NCI-H146 treated with DMSO at 0.1 percent for 48 hours (cell line): ENCODE data around the gene SLC25A5.
A peak's percentile ranks its signal among the peaks of the same experiment; 100 is the strongest.
"Not testable (repeated sequence)": the region's sequence is repeated elsewhere in the genome, so short reads cannot be mapped to it uniquely, and the experiment has no call there.

Experiments used
- DNase-seq: peaks from one replicate; lab custom pipeline; 2025; ENCODE audit not compliant: unreplicated experiment; lab: John Stamatoyannopoulos, UW

SLC25A5 gene

DNA sequence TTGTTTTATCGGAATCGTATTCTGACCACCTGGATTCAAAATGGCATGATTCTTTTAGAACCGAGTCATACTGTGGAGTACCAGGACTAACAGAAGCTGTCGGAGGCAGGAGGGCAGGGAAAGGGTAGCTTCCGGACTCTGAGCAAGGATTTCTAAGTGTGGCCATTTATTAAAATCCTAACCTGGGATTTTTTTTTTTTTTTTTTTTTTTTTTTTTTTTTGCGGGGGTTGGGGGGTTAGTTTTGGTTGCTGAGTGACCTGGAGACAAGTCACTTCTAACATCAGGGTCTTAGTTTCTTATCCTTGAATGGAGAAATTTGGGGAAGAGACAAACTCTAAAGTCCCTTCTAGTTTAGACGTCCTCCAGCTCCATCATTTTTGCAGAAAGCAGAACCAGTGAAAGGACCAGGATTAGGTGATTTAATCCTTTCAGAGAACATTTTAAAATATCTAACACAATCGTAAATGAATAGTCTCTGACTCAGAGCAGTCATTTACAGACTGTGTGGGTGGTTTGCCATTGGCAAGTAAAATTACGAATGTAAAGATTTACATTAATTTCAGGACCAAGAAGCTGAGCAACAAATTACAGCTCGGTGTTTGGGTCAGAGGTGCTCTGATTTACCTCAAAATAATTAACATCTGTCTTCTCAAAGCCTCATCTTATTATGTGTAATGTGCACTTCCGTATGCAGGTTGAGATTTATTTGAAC, 7.3 kb downstream of the SLC25A5 start:
- DNase-seq: no peak

GRCh38 chrX:119477812-119478232, 9.6 kb downstream of the SLC25A5 start:
- no peak for DNase-seq

DNA sequence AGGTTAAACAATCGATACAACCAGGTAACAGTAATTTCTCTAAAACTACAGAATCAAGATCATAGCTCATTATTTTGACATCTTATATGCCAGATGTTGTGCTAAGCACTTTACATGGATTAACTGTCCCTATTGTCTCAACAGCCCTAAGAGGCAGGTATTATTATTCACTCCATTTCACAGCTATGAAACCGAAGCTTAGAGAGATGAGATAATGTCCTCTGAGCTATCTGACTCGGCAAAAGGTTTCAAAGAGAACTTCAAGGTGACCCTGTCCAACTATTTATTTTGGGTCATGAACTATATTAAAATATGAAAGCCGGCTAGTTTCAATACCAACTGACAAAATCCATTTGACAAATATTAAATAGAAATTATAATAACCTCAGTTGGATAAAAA, 10.3 kb downstream of the SLC25A5 start:
- DNase-seq: no peak

- no peak for DNase-seq
Measured at GRCh38 chrX:119479845-119480244, 11.6 kb downstream of the SLC25A5 start.

DNA sequence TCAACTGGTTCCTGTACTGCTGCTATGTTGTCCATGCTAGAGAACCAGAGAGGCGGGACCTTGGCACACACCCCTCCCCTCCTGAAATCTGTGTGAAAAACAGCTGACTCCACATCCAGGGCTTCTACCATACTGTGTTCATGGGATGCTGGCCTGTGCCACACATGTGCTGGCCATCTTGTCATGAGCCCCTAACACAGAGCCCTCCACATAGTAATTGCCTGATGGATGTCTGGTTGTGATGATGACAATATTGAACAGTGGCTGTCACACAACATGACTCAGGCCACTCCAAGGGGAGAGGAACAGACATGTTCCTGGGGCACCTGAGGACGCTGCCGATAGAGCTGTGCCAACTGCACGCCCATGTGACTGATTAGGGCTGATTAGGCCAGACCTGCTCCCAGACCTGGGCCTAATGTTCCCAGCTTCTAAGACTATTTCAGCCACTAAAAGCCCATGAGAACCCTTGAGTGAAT, 13.1 kb downstream of the SLC25A5 start:
- DNase-seq: no peak

DNA sequence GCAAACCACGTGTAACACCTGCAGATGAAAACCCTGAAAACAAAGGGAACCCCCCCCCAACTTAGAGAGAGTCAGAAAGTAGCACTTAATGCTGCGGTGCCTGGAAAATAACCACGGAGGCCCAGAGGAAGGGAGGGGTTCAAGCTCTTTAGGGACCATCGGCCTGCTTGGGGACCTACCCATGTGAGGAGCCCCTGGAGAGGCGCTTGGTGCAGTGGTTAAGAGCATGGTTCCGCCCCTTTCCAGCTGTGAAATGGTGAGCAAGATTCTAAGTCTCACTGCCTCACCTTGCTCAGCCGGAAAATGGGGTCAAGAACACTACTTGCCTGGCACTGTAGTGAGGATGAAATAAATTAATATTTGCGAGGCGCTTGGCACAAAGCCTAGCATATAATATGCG, 13.8 kb downstream of the SLC25A5 start:
- DNase-seq: no peak

DNA sequence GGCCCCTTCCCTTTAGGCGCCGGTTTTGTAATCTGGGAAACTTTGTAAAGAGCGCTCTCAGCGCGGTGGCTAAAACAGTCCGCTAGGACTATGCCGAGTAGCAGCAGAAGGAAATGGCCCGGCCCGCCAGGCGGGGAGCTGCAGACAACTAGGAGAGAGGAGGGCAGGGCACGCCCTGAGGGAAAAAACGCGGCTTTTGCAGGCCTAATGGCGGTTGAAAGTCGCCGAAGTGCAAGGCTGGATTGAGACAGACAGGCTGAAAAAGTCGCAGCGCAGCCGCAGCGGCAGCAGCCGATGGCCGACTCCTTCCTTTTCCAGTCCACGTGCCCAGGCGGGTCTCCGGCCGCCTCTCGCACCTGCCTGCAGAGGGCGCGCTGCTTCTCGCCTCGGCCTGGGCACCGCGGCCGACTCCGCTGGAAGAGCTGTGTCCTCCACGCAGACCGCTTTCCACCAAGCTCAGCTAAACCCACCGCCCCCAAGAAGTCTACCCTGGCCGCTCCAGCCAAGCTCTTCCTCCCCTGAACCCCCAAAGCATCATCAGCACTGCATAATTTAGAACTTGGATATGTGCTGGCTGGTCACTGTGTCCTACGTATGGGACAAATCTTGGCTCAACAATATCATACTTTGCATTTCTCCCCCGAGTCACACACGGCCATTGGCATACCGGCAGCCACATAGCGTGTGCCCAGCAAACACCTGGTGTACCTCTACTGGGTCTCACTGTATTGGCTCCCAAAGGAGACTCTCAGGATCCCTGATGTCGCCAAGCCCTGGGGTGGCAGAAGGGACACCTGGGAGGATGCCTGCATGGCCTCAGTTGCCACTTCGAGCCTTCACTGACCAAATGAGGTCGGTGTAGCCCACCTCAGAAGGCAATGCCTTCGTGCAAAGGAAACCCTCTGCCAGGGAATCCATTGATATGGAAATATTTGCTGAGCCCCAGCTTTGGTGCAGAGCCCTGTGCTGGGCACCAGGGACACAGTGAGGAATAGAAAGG, 14.5 kb downstream of the SLC25A5 start:
- DNase-seq: peak; percentile 44

DNA sequence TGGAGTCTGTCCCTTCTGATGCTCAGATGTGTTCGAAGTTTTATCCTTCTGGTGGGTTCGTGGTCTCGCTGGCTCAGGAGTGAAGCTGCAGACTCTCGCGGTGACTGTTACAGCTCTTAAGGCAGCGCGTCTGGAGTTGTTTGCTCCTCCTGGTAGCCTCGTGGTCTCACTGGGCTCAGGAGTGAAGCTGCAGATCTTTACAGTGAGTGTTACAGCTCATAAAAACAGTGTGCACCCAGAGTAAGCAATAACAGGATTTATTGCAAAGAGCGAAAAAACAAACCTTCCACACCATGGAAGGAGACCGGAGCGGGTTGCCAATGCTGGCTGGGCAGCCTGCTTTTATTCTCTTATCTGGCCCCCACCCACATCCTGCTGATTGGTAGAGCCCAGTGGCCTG, 18.5 kb downstream of the SLC25A5 start:
- no peak for DNase-seq

DNA sequence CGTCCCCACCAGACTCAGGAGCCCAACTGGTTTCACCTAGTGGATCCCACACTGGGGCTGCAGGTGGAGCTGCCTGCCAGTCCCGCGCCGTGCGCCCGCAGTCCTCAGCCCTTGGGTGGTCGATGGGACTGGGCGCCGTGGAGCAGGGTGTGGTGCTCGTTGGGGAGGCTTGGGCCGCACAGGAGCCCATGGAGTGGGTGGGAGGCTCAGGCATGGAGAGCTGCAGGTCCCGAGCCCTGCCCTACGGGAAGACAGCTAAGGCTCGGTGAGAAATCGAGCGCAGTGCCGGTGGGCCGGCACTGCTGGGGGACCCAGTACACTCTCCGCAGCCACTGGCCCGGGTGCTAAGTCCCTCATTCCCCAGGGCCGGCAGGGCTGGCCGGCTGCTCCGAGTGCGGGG, 19.5 kb downstream of the SLC25A5 start:
- DNase-seq: not testable (repeated sequence)

DNA sequence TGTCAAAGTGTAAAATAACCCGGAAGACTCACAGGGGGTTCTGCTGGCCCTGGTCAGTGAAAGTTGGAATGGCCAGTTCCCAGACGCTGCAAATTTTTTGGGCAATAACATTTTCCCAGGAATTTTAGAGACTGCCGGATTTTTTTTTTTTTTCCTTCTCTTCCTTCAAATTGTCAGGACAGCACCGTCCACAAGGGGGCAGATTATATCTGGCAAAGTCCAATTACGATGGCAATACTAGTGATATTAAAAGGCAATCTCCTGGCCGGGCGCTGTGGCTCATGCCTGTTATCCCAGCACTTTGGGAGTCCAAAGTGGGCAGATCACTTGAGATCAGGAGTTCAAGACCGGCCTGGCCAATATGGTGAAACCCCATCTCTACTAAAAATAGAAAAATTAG, 20.5 kb downstream of the SLC25A5 start:
- DNase-seq: peak; percentile 21

DNA sequence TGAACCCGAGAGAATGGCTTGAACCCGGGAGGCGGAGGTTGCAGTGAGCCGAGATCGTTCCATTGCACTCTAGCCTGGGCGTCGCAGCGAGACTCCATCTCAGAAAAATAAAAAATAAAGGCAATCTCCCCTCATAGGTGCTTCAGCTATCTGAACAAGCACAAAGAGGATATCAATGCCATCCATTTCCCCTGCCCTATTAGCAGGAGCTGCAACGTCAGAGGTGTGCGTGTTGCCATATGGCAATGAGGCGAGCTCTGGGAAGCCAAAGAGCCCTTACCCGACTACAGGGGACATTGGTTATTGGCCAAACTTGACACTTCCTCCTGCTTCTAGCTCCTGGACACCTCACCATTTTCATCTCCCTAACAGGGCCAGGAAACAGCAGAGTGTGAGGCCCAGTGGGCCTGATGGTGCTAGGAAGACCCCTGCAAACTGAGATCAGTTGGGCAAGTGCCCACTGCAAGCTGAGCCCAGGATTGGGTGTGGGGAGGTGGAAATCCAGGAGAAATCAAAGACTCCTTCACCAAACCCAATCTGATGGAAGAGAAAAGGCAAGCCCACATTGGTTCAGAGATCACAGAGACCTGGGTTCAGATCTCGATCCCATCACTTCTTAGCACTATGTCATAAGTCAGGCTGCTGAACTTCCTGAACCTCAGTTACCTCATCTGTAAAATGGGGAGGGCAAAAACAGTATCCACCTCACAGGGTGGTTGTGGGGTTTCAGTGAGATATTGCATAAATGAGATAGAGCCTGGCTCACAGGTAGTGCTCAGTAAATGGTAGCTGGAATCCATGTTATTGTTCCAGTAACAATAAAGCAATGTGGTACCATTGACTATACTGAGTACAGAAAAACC, 21.2 kb downstream of the SLC25A5 start:
- DNase-seq: no peak

- DNase-seq: no peak
Measured at GRCh38 chrX:119492463-119492862, 24.2 kb downstream of the SLC25A5 start.

DNA sequence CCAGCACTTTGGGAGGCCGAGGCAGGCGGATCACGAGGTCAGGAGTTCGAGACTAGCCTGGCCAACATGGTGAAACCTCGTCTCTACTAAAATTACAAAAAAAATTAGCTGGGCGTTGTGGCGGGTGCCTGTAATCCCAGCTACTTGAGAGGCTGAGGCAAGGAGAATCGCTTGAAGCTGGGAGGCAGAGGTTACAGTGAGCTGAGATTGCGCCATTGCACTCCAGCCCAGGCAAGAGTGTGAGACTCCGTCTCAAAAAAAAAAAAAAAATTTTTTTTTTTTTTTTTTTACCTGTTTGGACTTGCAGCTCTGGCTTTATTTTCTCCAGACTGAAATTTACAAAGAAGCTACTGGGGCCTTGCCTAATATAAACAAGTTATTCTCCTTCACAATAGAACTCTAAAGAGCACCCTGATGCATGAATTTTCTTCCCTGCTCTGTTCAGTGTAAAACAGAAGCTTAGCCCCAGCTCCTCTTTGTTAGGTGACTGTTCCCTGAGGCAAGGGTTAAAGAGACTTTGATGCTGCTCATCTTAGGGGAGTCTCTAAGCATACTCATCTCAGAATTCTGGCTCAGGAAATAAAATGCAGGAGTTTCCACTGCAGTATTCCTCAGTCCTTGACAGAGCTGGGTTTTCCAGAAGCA, 25.7 kb downstream of the SLC25A5 start:
- DNase-seq: not testable (repeated sequence)

DNA sequence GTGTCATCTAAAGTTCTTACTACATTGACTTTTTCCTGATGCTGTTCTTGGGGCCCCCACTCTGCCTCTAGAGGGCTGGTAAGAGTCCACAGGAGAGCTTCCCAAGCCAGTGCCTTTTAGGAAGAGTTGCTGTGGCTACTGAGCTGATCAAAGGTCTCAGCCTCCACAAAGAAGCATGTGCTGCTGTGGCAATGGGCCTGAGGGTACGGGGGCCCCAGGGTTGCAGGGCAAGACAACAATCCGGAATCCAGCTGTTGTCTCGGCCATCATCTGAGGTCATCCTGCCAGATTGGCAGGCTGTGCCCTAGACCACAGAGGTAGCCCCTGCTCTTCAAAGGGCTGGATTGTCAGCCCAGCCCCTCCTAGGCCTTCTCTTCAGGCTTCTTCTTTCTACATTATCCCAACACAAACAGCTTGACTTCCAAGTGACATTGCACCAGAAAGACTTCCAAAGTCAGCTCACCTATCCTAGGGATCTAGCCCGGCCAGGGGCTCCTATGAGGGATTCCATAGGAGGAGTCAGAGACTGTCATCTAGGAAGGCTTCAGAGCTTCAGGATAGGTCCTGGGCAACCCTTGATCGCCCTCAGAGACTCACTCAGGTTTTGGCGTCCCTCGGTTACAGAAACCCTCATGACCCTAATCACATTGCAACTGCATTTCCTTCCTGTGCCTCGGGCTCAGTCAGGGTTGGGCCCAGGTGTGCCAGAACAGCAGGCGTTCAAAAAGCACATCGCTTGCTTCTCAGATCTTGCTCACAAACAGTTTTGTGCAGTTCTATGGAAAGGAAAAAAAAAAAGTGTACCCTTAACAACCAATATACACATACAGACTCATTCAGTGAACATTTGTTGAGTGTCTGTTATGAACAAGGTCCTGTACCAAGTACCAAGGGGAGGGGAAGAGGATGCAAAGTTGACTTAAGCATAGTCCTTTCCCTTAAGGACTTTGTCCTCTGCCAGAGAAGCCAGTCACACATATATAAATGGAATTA, 27.8 kb downstream of the SLC25A5 start:
- DNase-seq: no peak

- no peak for DNase-seq
Measured at GRCh38 chrX:119497185-119497584, 28.9 kb downstream of the SLC25A5 start.

- no peak for DNase-seq
Measured at GRCh38 chrX:119500061-119500800, 32.0 kb downstream of the SLC25A5 start.

DNA sequence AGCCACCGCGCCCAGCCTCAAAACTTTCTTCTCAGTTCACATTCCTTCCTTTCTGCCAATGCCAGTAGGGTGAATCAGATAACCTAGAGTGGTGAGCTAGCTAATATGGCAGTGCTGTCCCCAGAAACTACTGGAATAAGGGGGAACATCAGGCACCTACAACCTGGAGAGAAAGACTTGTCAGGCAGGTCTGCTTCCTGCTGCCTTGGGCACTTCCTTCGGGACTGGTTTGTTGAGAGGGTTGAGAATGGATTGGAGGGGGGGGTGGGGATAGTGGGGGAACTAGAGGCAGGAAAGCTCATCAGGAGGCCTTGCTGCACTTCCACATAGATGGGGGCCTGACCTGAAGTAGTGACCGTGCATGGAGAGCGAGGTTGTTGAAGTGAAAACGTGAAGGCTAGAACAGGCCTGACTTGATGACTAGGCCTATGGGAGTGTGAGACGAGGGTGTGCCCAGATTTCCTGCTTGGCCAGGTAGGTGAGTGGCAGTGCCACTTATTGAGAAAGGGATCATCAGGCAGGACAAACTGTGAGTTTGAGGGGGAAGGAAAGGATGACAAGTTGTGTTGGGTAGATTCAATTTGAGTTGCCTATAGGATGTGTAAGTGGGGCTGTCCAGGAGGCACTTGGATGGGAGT, 33.4 kb downstream of the SLC25A5 start:
- DNase-seq: no peak
